H1 (cell line): ENCODE results near the gene NEO1. TPM values are rescaled to one million over a fixed set of nuclear protein-coding genes. Genes with fewer than 3 reads are reported as not detected.

ENCODE experiments used
- CTCF ChIA-PET: fragments of 300-600 bp; sonication (Branson Sonifier 250); formaldehyde crosslinking; loops from one replicate; lab custom pipeline; 2021; ENCODE audit not compliant: partially characterized antibody; lab: Charles Lee
- POLR2A ChIA-PET: fragments of 300-600 bp; sonication (Branson Sonifier 250); formaldehyde crosslinking; loops from one replicate; lab custom pipeline; 2021; ENCODE audit warnings: inconsistent platforms; ENCODE audit not compliant: partially characterized antibody; lab: Charles Lee
- DNase-seq, 2 experiments: peaks; one replicate each; pipeline versions ENCODE4 v3.0.0 to v3.0.0-alpha.2; 2010 to 2022; ENCODE audit warnings: low spot score in 2 of 2, low read depth in 1 of 2, mixed read lengths in 1 of 2
- FAIRE-seq: peaks from 2 replicates; lab custom pipeline; 2011; peaks lifted over from hg19 to GRCh38; lab: Jason Lieb, UNC
- H2AFZ ChIP-seq: 2 replicates; pipeline ENCODE4 v1.8.1; 2012; ENCODE audit warnings: low read length, inconsistent platforms
- H2AK5ac ChIP-seq: 2 replicates; pipeline ENCODE4 v1.6.1; 2013; ENCODE audit warnings: low read depth, low read length
- H2BK120ac ChIP-seq: replicated peaks from 2 replicates; pipeline ENCODE3; 2013; ENCODE audit warnings: low read depth, low read length, inconsistent platforms
- H2BK12ac ChIP-seq: 2 replicates; pipeline ENCODE4 v1.6.1; 2013; ENCODE audit warnings: low read depth, low read length
- H2BK15ac ChIP-seq: 2 replicates; pipeline ENCODE4 v1.6.1; 2013; ENCODE audit warnings: low read length
- H2BK20ac ChIP-seq: 2 replicates; pipeline ENCODE4 v1.6.1; 2013; ENCODE audit warnings: low read length
- H2BK5ac ChIP-seq: 2 replicates; pipeline ENCODE4 v1.6.1; 2013; ENCODE audit warnings: low read depth, low read length
- H3K14ac ChIP-seq: 2 replicates; pipeline ENCODE4 v1.6.1; 2013; ENCODE audit warnings: inconsistent platforms; ENCODE audit not compliant: insufficient read length
- H3K18ac ChIP-seq: 2 replicates; pipeline ENCODE4 v1.6.1; 2013; ENCODE audit warnings: low read length; ENCODE audit errors: extremely low read depth
- H3K23ac ChIP-seq: 2 replicates; pipeline ENCODE4 v1.6.1; 2013; ENCODE audit warnings: inconsistent platforms; ENCODE audit not compliant: insufficient read length
- H3K23me2 ChIP-seq: 2 replicates; pipeline ENCODE4 v1.6.1; 2013; ENCODE audit warnings: low read depth, low read length
- H3K27ac ChIP-seq: 2 replicates; pipeline ENCODE4 v1.6.1; 2011; ENCODE audit warnings: low read depth, low read length, inconsistent platforms
- H3K27me3 ChIP-seq, 4 experiments: replicated peaks in 1 of 4; 1 replicate in 1 of 4; 2 replicates in 3 of 4; pipeline versions ENCODE4 v1.6.1 to v1.8.1; 2011 to 2013; ENCODE audit warnings: low read length in 3 of 4, mild to moderate bottlenecking in 3 of 4, inconsistent platforms in 2 of 4, mixed read lengths in 2 of 4, moderate library complexity in 1 of 4; ENCODE audit not compliant: control insufficient read depth in 3 of 4, insufficient read depth in 3 of 4; ENCODE audit errors: extremely low read depth in 1 of 4
- H3K36me3 ChIP-seq, 4 experiments: 2 replicates each; pipeline versions ENCODE4 v1.6.1 to v1.8.1; 2011 to 2013; ENCODE audit warnings: mild to moderate bottlenecking in 4 of 4, low read length in 3 of 4, moderate library complexity in 2 of 4, control low read depth in 1 of 4, inconsistent platforms in 1 of 4; ENCODE audit not compliant: insufficient read depth in 4 of 4, control insufficient read depth in 2 of 4
- H3K4ac ChIP-seq: replicated peaks from 2 replicates; pipeline ENCODE3; 2013; ENCODE audit warnings: low read length, low read depth, mixed read lengths, inconsistent platforms; ENCODE audit not compliant: insufficient read length
- H3K4me1 ChIP-seq, 4 experiments: replicated peaks in 1 of 4; 1 replicate in 1 of 4; 2 replicates in 3 of 4; pipeline versions ENCODE4 v1.6.1 to v1.8.1; 2011 to 2013; ENCODE audit warnings: low read length in 3 of 4, inconsistent platforms in 2 of 4, mixed read lengths in 1 of 4; ENCODE audit not compliant: insufficient read depth in 4 of 4, control insufficient read depth in 3 of 4
- H3K4me2 ChIP-seq, 2 experiments: 2 replicates each; pipeline versions ENCODE4 v1.6.1 to v1.8.1; 2011 to 2013; ENCODE audit warnings: low read depth in 2 of 2, low read length in 2 of 2, control low read depth in 1 of 2, inconsistent platforms in 1 of 2, mild to moderate bottlenecking in 1 of 2; ENCODE audit not compliant: insufficient read depth in 1 of 2
- H3K4me3 ChIP-seq, 4 experiments: fragments of 200-600, 300-600 bp in 1 of 4; sonication (generic), shearing (Covaris generic), sonication (Bioruptor Twin) in 1 of 4; 2 replicates each; pipeline versions ENCODE4 v1.5.1 to v1.8.1; 2011 to 2016; ENCODE audit warnings: low read length in 4 of 4, low read depth in 3 of 4, control low read depth in 2 of 4, inconsistent platforms in 2 of 4, mild to moderate bottlenecking in 2 of 4, mixed read lengths in 1 of 4, moderate library complexity in 1 of 4; ENCODE audit not compliant: insufficient read depth in 2 of 4; ENCODE audit errors: extremely low read depth in 1 of 4
- H3K56ac ChIP-seq: replicated peaks from 2 replicates; pipeline ENCODE3; 2013; ENCODE audit warnings: low read depth, mild to moderate bottlenecking, mixed read lengths, low read length, inconsistent platforms; ENCODE audit not compliant: insufficient read length
- H3K79me1 ChIP-seq: 2 replicates; pipeline ENCODE4 v1.6.1; 2013; ENCODE audit warnings: low read depth, low read length, control low read depth
- H3K79me2 ChIP-seq, 2 experiments: 2 replicates each; pipeline versions ENCODE4 v1.6.1 to v1.8.1; 2012 to 2013; ENCODE audit warnings: low read length in 2 of 2, mild to moderate bottlenecking in 2 of 2, inconsistent platforms in 1 of 2; ENCODE audit not compliant: insufficient read depth in 2 of 2, control insufficient read depth in 1 of 2
- H3K9ac ChIP-seq, 4 experiments: replicated peaks in 1 of 4; 1 replicate in 1 of 4; 2 replicates in 3 of 4; pipeline versions ENCODE4 v1.6.1 to v1.8.1; 2011 to 2013; ENCODE audit warnings: low read depth in 3 of 4, low read length in 3 of 4, control low read depth in 2 of 4, mild to moderate bottlenecking in 2 of 4, moderate library complexity in 2 of 4, inconsistent platforms in 1 of 4; ENCODE audit errors: extremely low read depth in 1 of 4
- H3K9me3 ChIP-seq, 2 experiments: 2 replicates each; pipeline versions ENCODE4 v1.6.1 to v1.8.1; 2012 to 2013; ENCODE audit warnings: mild to moderate bottlenecking in 2 of 2, moderate library complexity in 2 of 2, control low read depth in 1 of 2, inconsistent platforms in 1 of 2, low read depth in 1 of 2, low read length in 1 of 2, mixed read lengths in 1 of 2; ENCODE audit not compliant: insufficient read depth in 2 of 2
- H4K20me1 ChIP-seq, 2 experiments: replicated peaks in 1 of 2; 2 replicates each; pipeline versions ENCODE3 to v1.8.1; 2011 to 2013; ENCODE audit warnings: inconsistent platforms in 2 of 2, low read length in 2 of 2, mild to moderate bottlenecking in 1 of 2; ENCODE audit not compliant: insufficient read depth in 2 of 2, control insufficient read depth in 1 of 2
- H4K5ac ChIP-seq: 2 replicates; pipeline ENCODE4 v1.6.1; 2013; ENCODE audit warnings: low read length, low read depth, mixed read lengths, inconsistent platforms; ENCODE audit not compliant: insufficient read length
- H4K8ac ChIP-seq: 2 replicates; pipeline ENCODE4 v1.8.0; 2013; ENCODE audit warnings: mild to moderate bottlenecking, moderate library complexity, low read length, inconsistent platforms; ENCODE audit not compliant: insufficient read depth; ENCODE audit errors: extremely low read depth
- H4K91ac ChIP-seq: replicated peaks from 2 replicates; pipeline ENCODE3; 2013; ENCODE audit warnings: low read length, mixed read lengths, inconsistent platforms; ENCODE audit not compliant: insufficient read length
- SAP30 ChIP-seq: fragments of 300-600 bp; sonication (generic); IDR thresholded peaks from 2 replicates; pipeline ENCODE4 v1.7.1; 2012; ENCODE audit warnings: low read length, moderate library complexity, mild to moderate bottlenecking, inconsistent platforms; ENCODE audit not compliant: insufficient read depth, insufficient replicate concordance
- WGBS, 2 experiments: shearing (Covaris generic) in 1 of 2; methylation state at CpG; one replicate each; pipeline versions ENCODE4 v1.1.6 to v1.1.7; 2013 to 2015; ENCODE audit warnings: low lambda C conversion rate in 2 of 2, mixed read lengths in 2 of 2, inconsistent platforms in 1 of 2, low coverage in 1 of 2, missing lambda C conversion rate in 1 of 2; ENCODE audit not compliant: insufficient replicate concordance in 2 of 2, insufficient coverage in 1 of 2, insufficient read length in 1 of 2; ENCODE audit errors: extremely low coverage in 1 of 2, missing lambda C conversion rate in 1 of 2; 5-methylcytosine and 5-hydroxymethylcytosine counted together
- polyA plus RNA-seq, 7 experiments: library from polyadenylated mRNA; depleted of rRNA in 3 of 7; stranded (reverse) in 5 of 7; unstranded in 2 of 7; fragments of >200 nt in 5 of 7; fragments of 200-250 nt in 2 of 7; gene quantifications; 1 replicate in 5 of 7; 2 replicates in 1 of 7; 4 replicates in 1 of 7; pipeline versions ENCODE4 v1.2.1 to v1.2.3, GENCODE V29; 2011 to 2013; ENCODE audit warnings: missing spikeins in 2 of 7, mixed read lengths in 2 of 7
- total RNA-seq: library from RNA; stranded (reverse); fragmentation: NEBNext Ultra II Directional; extraction: Animal tissue kit (Norgen Biotek cat#: 25700); gene quantifications from 2 replicates; pipeline ENCODE4 v1.2.1, GENCODE V29; 2021

Gene NEO1
- total and polyA plus RNA-seq, 2 of the 8 experiments (the other 6 are each of a cell fraction or from before 2014, with no cell fraction given): 36.0 to 51.0 TPM

- CTCF ChIA-PET: interaction anchor here (1.8 kb wide), 1 partner anchor 396 kb away, joined by 5 read pairs; no protein-coding TSS in a partner anchor
- peaks cover 0 to 3% of the 10 kb centered on the region in 2 experiments for H4K20me1 ChIP-seq
- H3K4ac ChIP-seq: no peak overlapping the region
- TF ChIP-seq SAP30: no peak
- TF ChIP-seq, all 59 proteins: peak for 0
- Histone ChIP-seq H2AFZ (no peak overlapping the region), H3K36me3 (peaks cover 8 to 36% (median 17%) of the 10 kb centered on the region in 4 experiments; a peak in 7 of 8 replicates), H3K4me2 (no peak overlapping the region), H3K79me2 (no peaks in the 10 kb centered on the region), H2BK120ac (no peak overlapping the region), H3K23me2 (no peaks in the 10 kb centered on the region), H2BK12ac (no peak overlapping the region), H4K8ac (0 out of 2 replicates have a peak overlapping the region, but pooled peaks have one; percentile 17), H3K4me1 (peaks cover 0 to 4% (median 0%) of the 10 kb centered on the region in 4 experiments; a peak in 1 of 7 replicates), H2BK20ac (no peak overlapping the region), H2BK5ac (no peak overlapping the region), H3K9ac (no peak overlapping the region), H2BK15ac (no peak overlapping the region), H3K4me3 (no peak overlapping the region), H3K9me3 (no peaks in the 10 kb centered on the region), H3K79me1 (no peaks in the 10 kb centered on the region), H3K27ac (no peak overlapping the region), H4K5ac (no peak overlapping the region), H3K14ac (no peak overlapping the region), H3K23ac (no peak overlapping the region), H4K91ac (no peak overlapping the region), H3K18ac (no peak overlapping the region), H3K27me3 (no peaks in the 10 kb centered on the region), H3K56ac (no peak overlapping the region), H2AK5ac (no peak overlapping the region)
- 91% methylated on average over 5 of the region's 5 CpGs; no CpG with 5 or more reads in 1 of the 2 experiments for WGBS, 2 experiments
- FAIRE-seq (no peak), DNase-seq (no peak)
- POLR2A ChIA-PET: no interaction called here
Measured at GRCh38 chr15:73303636-73304035, 251.4 kb downstream of the NEO1 start.
